ENCODE data around the gene C9orf78.

C9orf78 gene

DNA sequence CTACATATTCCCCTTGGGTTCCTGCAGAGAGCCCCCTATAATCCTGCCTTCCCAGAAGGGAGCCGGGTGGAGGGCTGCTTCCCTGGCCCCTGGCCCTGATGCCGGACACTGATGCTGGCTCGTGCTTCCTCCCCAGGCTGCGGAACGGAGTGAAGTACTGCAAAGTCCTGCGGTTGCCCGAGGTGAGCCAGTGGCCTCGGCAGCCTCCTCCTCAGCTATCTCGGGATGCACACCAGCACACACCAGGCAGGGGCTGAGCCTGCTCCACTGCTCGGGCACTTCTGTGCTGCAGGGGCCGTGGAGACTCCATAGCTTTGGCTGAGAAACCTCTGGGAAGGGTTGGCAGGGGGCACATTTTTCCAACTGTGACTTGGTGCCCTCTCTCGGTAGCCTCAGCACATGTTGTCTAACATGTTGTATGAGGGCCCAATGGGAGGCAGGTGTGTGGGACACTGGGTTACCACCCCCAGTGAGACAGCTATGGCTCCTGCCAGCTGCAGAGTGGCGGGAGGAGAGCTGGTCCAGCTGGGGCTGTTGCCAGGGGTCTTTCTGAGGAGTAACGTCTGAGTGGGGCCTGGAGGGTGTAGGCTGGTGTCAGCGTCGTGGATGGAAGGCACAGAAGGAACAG is 38.6 kb upstream of the C9orf78 start:
- TF ChIP-seq, protein P1, sequence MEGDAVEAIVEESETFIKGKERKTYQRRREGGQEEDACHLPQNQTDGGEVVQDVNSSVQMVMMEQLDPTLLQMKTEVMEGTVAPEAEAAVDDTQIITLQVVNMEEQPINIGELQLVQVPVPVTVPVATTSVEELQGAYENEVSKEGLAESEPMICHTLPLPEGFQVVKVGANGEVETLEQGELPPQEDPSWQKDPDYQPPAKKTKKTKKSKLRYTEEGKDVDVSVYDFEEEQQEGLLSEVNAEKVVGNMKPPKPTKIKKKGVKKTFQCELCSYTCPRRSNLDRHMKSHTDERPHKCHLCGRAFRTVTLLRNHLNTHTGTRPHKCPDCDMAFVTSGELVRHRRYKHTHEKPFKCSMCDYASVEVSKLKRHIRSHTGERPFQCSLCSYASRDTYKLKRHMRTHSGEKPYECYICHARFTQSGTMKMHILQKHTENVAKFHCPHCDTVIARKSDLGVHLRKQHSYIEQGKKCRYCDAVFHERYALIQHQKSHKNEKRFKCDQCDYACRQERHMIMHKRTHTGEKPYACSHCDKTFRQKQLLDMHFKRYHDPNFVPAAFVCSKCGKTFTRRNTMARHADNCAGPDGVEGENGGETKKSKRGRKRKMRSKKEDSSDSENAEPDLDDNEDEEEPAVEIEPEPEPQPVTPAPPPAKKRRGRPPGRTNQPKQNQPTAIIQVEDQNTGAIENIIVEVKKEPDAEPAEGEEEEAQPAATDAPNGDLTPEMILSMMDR (conservative IDR thresholded peaks at IDR 0.05; ENCODE audit: low read depth, low read length): no peak
- DNase-seq (ENCODE audit: low read depth): no peak
- no peak overlapping the region for H3K4me3 ChIP-seq (ENCODE audit: low read length)

DNA sequence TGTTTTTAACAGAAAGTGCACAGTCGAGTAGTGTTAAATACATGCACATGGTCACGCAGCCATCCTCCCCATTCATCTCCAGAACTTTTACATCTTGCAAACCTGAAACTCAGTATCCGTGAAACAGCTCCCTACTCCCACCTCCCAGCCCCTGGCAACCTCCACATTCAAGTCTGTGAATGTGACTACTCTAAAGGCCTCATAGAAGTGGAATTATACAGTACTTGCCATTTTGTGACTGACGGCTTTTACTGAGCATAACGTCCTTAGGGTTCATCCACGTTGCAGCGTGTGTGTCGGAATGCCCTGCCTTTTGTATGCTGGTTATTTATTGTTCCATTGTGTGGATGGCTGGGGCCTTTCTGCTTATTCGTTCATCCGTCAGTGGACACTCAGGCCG is 36.0 kb upstream of the C9orf78 start:
- TF ChIP-seq, protein P1 (conservative IDR thresholded peaks at IDR 0.05; ENCODE audit: low read depth, low read length): no peak
- no peak overlapping the region for H3K4me3 ChIP-seq (ENCODE audit: low read length)
- DNase-seq (ENCODE audit: low read depth): no peak

DNA sequence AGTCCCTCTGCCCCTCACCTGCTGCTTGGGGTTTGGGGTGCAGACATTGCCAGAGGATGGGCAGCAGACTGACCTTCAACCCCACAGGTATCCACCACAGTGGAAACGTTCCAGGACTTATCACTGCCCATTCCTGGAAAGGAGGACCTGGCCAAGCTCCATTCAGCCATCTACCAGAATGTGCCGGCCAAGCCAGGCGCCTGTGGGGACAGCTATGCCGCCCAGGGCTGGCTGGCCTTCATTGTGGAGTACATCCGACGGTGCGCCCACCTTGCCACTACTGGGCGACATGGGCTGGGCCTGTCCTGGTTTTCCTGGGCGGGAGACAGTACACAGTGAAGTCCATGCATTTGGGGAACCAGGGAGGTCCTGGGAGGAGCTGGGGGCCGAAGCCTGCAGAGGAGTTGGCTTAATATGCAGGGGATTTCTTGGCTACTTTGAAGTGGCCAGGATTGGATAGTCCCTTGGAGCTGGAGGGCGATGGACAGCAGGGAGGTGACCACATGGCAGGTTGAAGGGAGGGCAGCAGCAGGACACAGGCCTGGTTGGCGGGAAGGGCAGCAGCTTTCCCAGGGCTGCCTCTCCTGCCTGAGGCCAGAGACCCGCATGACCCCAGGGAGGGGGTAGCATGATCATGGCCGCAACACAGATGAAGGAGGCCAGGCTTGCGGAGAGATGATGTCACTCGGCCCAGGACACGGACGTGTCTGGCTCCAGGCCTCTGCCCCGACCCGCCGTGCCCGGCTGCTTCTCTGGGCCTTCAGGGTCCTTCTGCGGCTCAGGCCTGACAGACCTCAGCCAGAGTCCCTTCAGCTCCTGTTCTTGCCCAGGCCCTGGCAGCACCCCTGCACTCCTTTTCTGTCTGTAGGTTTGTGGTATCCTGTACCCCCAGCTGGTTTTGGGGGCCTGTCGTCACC is 34.8 kb upstream of the C9orf78 start:
- DNase-seq (ENCODE audit: low read depth): no peak
- H3K4me3 ChIP-seq (ENCODE audit: low read length): no peak overlapping the region
- TF ChIP-seq, protein P1 (conservative IDR thresholded peaks at IDR 0.05; ENCODE audit: low read depth, low read length): no peak

DNA sequence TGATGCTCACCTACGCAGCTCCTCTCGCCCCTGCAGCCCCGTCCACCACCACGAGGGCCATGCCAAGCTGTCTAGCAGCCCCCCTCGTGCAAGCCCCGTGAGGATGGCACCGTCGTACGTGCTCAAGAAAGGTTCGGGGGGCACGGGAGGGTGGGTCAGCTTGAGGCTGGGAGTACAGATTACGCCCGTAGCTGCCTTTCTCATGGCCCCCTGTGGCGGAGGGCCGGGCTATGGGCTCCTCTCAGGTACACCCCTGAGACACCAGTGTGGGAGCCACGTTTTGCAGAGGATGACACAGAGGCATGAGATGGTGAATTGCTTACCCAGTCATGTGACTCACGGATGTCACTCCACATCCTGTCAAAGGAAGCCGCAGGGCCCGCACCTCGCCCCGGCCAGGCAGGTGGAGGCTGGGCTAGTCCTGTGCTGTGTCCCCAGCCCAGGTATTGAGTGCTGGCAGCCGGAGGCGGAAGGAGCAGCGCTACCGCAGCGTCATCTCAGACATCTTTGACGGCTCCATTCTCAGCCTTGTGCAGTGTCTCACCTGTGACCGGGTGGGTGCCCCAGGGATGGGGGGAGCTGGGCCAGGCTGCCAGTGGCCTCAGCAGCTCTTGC is 33.9 kb upstream of the C9orf78 start:
- no peak for DNase-seq (ENCODE audit: low read depth)
- no peak overlapping the region for H3K4me3 ChIP-seq (ENCODE audit: low read length)
- TF ChIP-seq, protein P1 (conservative IDR thresholded peaks at IDR 0.05; ENCODE audit: low read depth, low read length): no peak

DNA sequence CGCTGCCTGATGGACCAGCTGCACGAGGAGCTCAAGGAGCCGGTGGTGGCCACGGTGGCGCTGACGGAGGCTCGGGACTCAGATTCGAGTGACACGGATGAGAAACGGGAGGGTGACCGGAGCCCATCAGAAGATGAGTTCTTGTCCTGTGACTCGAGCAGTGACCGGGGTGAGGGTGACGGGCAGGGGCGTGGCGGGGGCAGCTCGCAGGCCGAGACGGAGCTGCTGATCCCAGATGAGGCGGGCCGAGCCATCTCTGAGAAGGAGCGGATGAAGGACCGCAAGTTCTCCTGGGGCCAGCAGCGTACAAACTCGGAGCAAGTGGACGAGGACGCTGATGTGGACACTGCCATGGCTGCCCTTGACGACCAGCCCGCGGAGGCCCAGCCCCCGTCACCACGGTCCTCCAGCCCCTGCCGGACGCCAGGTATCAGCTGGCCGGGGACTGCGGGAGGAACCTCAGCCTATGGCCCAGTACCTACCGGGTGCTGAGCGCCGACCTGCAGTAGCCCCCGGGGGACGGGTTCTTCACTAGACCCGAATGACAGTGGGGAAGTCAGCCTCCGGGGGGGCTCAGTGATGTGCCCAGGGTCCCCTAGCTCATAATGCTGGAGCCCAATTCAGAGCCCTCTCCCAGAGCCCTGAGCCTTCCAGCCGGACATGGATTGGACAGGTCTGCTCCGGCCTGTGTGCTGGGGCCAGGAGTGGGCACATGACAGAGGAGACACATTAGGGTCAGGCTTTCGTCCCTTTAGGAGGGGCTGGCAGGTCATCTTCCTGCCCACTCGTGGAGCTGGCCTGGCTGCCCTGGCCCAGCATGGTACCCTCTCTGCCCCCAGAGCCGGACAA is 33.2 kb upstream of the C9orf78 start:
- no peak overlapping the region for H3K4me3 ChIP-seq (ENCODE audit: low read length)

More for the DNA sequence above, 33.2 kb upstream of the C9orf78 start:
- TF ChIP-seq, protein P1 (conservative IDR thresholded peaks at IDR 0.05; ENCODE audit: low read depth, low read length): no peak
- DNase-seq (ENCODE audit: low read depth): no peak
